GM21381 (cell line): ENCODE data around the gene CDK2.

Source experiments
- ATAC-seq: cut with Tn5 transposase; IDR thresholded peaks from one replicate; pipeline ENCODE4 v1.9.1; 2021; ENCODE audit warnings: mild to moderate bottlenecking, moderate library complexity; ENCODE audit not compliant: unreplicated experiment

Gene CDK2

DNA sequence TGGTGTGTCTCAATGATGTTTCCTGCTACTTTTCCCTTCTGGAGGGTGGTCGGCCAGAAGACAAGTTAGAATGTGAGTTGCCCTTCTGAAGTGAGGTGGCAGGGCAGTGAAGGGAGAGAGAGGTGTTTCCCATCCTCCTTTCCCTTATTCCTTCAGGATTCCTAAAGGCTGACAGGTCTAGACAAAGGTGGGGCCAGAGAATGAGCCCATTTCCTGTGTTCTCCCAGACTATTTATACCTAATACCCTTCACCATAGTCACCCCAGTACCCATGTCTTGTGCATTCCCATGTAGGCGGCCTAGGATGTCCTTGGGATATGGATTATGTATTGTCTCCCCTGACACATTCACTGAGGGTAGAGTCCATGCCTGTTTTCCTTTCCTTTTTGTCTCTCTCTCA, 28.6 kb upstream of the CDK2 start:
- ATAC-seq = no peak

- no peak for ATAC-seq
Measured at GRCh38 chr12:55938826-55939501, 27.7 kb upstream of the CDK2 start.

DNA sequence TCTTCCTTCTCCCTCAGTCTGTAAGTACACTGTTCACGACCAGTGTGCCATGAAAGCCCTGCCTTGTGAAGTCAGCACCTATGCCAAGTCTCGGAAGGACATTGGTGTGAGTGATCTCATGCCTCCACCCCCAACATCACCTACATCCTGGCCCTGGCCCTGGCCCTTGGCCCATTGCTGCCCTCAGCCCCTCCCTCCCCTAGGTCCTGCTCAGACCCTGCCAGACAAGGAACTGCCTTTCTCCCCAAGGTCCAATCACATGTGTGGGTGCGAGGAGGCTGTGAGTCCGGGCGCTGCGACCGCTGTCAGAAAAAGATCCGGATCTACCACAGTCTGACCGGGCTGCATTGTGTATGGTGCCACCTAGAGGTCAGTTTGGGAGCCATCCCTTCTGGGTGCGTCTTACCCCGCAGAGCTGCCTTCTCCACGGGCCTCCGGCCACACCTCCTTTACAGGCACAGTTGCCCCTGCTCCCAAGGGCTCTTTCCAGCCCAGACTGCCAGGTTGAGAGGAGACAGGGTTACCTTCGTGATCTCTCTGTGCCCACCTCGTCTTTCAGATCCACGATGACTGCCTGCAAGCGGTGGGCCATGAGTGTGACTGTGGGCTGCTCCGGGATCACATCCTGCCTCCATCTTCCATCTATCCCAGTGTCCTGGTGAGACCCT, 26.4 kb upstream of the CDK2 start:
- peak; percentile 94 for ATAC-seq

GRCh38 chr12:55942055-55942454, 24.6 kb upstream of the CDK2 start:
- ATAC-seq = no peak

- no peak for ATAC-seq
Measured at GRCh38 chr12:55942577-55943136, 24.0 kb upstream of the CDK2 start.

GRCh38 chr12:55946553-55946952, 20.1 kb upstream of the CDK2 start:
- no peak for ATAC-seq

DNA sequence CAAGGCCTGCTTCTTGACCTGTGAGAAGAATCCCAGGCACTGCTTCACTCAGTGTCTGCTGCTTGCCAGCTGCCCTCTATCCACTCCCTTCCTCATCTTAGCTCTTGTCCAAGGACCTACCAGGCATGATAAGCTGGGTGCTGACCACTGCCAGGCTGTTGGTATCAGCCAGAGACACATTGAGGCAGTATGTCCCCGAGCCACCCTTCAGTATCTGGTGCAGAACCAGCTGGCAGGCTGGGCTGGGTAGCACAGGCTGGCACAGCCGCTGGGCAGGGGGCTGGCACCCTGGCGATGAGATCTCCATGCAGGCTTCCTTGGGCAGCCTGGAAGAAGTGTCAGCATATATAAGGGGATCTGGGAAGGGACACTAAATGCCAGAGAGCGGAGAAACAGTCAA, 11.3 kb upstream of the CDK2 start:
- no peak for ATAC-seq

DNA sequence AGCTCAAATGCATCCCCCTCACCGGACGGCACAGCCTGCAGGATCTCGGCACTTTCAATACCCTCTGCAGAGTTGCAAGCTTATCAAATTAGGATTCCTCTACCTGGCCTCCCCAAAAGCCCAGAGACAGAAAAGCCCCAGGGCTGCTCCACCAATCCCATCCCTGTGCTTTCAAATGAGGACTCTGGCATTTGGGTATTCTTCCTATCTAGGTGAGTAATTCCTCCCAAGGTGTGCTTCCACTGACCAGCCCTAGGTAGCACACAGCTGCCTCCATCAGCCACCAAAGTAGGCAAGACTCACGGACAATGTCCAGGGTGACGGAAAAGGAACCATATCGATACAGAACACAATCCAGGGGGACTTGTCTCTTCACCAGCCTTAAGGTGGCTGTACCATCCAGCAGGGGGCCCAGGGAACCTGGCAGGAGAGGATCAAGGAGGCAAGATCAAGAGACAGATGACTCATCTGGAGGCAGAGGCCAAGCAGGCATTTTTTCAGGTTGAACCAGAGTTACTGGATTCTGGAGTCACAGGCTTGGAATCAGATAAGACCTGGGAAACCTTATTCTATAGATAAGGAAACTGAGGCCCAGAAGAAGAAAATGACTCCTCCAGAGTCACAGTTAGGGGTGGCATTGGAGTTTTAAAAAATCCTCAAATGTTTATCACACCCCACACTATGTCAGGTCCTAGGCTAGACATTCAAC, 10.7 kb upstream of the CDK2 start:
- no peak for ATAC-seq

GRCh38 chr12:55957106-55957859, 9.3 kb upstream of the CDK2 start:
- ATAC-seq = no peak

DNA sequence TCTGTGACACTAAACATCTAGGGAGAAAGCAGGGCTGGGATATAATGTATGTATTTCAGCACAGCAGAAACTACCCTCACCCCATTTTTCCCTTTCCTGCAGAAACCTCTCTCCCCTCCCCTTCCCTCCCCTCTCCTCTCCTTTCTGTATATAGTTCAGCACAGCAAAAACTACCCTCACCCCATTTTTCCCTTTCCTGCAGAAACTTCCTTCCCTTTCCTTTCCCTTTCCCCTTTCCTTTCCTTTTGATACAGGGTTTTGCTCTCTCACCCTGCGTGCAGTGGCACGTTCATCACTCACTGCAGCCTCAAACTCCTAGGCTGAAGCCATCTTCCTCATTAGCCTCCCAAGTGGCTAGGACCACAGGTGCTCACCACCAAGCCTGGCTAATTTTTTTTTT, 2.9 kb upstream of the CDK2 start:
- no peak for ATAC-seq

- no peak for ATAC-seq
Measured at GRCh38 chr12:55965240-55965639, 1.4 kb upstream of the CDK2 start.

GRCh38 chr12:55965941-55966407, 656 bp upstream of the CDK2 start, which contains the start of gene PMEL:
Gene PMEL, minus strand, starts transcription at chr12:55966042. Its CDS starts 31 bp downstream, at chr12:55966011.
- ATAC-seq = no peak

- ATAC-seq = no peak
Measured at GRCh38 chr12:55969356-55969755, 2.7 kb downstream of the CDK2 start.

GRCh38 chr12:55970775-55971174, 4.1 kb downstream of the CDK2 start:
- ATAC-seq = no peak

- no peak for ATAC-seq
Measured at GRCh38 chr12:55972042-55972441, 5.4 kb downstream of the CDK2 start.

DNA sequence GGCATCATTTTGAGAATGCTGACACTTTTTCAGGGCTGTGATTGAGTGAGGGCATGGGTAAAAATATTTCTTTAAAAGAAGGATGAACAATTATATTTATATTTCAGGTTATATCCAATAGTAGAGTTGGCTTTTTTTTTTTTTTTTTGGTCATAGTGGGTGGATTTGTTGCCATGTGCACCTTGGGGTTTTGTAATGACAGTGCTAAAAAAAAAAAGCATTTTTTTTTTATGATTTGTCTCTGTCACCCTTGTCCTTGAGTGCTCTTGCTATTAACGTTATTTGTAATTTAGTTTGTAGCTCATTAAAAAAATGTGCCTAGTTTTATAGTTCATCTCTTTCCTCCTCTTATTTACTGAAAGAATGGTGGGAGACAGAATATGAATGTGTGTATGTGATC, 5.8 kb downstream of the CDK2 start:
- ATAC-seq = no peak

GRCh38 chr12:55972911-55973598, 6.4 kb downstream of the CDK2 start:
- no peak for ATAC-seq

DNA sequence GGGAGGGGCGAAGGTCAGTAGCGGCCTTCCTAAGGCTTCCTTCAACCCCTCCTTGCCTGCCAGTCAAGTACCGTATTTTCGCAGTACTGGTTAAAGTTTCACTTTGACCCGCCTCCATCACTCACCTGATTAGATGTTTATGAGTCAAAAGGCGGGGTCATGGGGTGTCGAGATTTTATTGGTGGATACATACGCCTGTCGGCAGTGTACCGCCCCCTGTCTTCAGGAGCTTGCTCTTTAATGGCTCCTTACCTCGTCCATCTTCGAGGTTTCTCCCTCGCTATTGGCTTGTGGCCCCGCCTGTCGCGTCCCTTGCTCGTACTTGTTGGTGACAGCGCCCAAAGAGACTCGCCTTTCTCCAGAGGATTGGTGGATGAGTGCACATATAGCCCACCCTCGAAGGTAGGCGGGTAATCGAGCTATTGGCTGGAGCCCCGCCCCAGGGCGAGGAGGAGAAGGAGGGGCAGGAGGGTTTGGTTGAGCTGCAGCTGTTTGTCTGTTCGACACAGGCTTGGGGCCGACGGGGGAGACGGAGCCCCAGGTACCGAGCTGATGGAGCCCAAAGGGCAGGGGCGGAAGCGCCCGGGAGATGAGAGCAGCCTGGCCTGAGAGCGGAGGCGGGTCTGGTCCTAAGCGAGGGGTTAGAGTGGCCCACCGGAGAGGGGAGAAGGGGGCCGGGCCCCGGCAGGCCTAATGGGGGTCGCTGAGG, 7.1 kb downstream of the CDK2 start, which contains the start of gene RAB5B:
Gene RAB5B (plus strand): TSS at position 480 of the 709 bp plus-strand sequence. CDS start 12,883 bp downstream, outside the sequence.
- ATAC-seq = peak; percentile 90

GRCh38 chr12:55974308-55974730, 7.7 kb downstream of the CDK2 start:
- peak; percentile 7 for ATAC-seq
